ENCODE results near the gene GPR155. TPM values are rescaled to one million over a fixed set of nuclear protein-coding genes. Genes with fewer than 3 reads are reported as not detected.

The GPR155 gene
- total and polyA plus RNA-seq, 2 donors (not counting 1 experiment from before 2014, with no cell fraction given) = 4.2 to 17.6 TPM

DNA sequence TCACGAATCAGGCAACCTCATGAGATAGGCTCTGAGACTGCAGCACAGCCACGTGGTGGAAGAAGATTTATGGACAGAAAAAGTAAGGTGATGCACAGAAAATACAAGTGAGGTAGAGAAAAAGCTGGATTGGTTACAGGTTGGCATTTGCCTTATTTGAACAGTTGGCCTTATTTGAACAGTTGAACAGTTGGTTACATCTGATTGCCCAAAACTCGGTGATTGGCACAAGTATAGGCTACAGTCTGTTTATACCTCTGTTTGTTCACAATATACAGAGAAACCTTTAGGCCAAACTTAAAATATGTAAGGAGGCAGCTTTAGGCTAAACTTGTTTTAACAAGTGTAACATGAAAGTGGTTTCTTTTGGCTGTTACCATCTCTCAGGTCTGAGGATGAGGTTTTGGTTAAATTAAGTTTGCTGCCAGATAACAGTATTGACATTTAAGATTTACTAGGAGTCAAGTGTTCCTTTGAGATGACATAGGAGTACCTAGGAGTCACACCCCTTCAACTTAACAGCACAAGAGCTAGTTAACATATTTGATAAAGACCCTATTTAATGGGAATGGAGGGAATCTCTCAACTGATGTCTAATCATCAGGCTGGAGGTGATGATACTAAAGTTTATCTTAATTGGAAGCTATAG lies 16.5 kb upstream of the GPR155 start:
- H3K4me1 Mint-ChIP-seq = no peaks in the 10 kb centered on the region
- 96% methylated on average over 2 of the region's 3 CpGs for WGBS (ENCODE audit: insufficient coverage)
- H3K27me3 Mint-ChIP-seq = peaks cover 4% of the 10 kb centered on the region
- Histone ChIP-seq H3K79me2 (ENCODE audit: control insufficient read depth, insufficient read depth, low read length) (no peaks in the 10 kb centered on the region), H3K27me3 (replicated peaks in 1 of 4; ENCODE audit: control extremely low read depth in 1 of 4, control insufficient read depth in 3 of 4, insufficient read depth in 4 of 4, low read length in 3 of 4) (peaks cover 0 to 3% (median 0%) of the 10 kb centered on the region in 4 experiments), H3K9me3 (ENCODE audit: control extremely low read depth in 1 of 3, control insufficient read depth in 2 of 3, insufficient read depth in 1 of 3, low read length in 2 of 3) (peaks cover 0 to 16% (median 0%) of the 10 kb centered on the region in 3 donors), H3K27ac (ENCODE audit: low read length in 2 of 2) (no peak overlapping the region), H3K36me3 (replicated peaks in 1 of 2; ENCODE audit: control extremely low read depth in 1 of 2, control insufficient read depth in 1 of 2, extremely low read depth in 1 of 2, insufficient read depth in 2 of 2, low read length in 1 of 2) (no peaks in the 10 kb centered on the region), H3K9ac (ENCODE audit: low read length) (no peak overlapping the region), H4K20me1 (ENCODE audit: control insufficient read depth, insufficient read depth, low read length, poor library complexity, severe bottlenecking) (no peaks in the 10 kb centered on the region), H3K4me3 (ENCODE audit: control extremely low read depth in 1 of 5, extremely low read depth in 1 of 5, insufficient read depth in 1 of 5, low read depth in 2 of 5, low read length in 4 of 5) (no peak overlapping the region), H3K4me1 (ENCODE audit: control insufficient read depth in 2 of 2, insufficient read depth in 2 of 2, low read length in 2 of 2) (no peaks in the 10 kb centered on the region), H3K4me2 (replicated peaks; ENCODE audit: low read depth, low read length, poor library complexity, severe bottlenecking) (no peak overlapping the region), H2AFZ (ENCODE audit: insufficient read depth, low read depth, low read length, poor library complexity, severe bottlenecking) (no peak overlapping the region)
- CTCF ChIA-PET = interaction anchor here (1.8 to 3.5 kb wide), 2 partner anchors 11 to 40 kb away, joined by 5 to 16 read pairs; no protein-coding TSS in a partner anchor
- ATAC-seq (ENCODE audit: low read depth) (no peak), DNase-seq (no peak)
- intact Hi-C loops (cut with micrococcal nuclease) = no loop called here
- POLR2A ChIA-PET = interaction anchor here (0.6 to 0.9 kb wide), 2 partner anchors 9 to 40 kb away, joined by 3 to 10 read pairs; no protein-coding TSS in a partner anchor
- H3K4me3 Mint-ChIP-seq = no peak overlapping the region
- no peaks in the 10 kb centered on the region for H3K9me3 Mint-ChIP-seq (ENCODE audit: insufficient read depth)
- no peak for TF ChIP-seq EZH2 (IDR thresholded peaks at IDR 0.05; ENCODE audit: borderline replicate concordance, insufficient read depth, low read depth, low read length, poor library complexity, severe bottlenecking)
- TF ChIP-seq, protein P1, sequence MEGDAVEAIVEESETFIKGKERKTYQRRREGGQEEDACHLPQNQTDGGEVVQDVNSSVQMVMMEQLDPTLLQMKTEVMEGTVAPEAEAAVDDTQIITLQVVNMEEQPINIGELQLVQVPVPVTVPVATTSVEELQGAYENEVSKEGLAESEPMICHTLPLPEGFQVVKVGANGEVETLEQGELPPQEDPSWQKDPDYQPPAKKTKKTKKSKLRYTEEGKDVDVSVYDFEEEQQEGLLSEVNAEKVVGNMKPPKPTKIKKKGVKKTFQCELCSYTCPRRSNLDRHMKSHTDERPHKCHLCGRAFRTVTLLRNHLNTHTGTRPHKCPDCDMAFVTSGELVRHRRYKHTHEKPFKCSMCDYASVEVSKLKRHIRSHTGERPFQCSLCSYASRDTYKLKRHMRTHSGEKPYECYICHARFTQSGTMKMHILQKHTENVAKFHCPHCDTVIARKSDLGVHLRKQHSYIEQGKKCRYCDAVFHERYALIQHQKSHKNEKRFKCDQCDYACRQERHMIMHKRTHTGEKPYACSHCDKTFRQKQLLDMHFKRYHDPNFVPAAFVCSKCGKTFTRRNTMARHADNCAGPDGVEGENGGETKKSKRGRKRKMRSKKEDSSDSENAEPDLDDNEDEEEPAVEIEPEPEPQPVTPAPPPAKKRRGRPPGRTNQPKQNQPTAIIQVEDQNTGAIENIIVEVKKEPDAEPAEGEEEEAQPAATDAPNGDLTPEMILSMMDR (IDR thresholded peaks at IDR 0.05) = no peak
- no peak overlapping the region for H3K27ac Mint-ChIP-seq

DNA sequence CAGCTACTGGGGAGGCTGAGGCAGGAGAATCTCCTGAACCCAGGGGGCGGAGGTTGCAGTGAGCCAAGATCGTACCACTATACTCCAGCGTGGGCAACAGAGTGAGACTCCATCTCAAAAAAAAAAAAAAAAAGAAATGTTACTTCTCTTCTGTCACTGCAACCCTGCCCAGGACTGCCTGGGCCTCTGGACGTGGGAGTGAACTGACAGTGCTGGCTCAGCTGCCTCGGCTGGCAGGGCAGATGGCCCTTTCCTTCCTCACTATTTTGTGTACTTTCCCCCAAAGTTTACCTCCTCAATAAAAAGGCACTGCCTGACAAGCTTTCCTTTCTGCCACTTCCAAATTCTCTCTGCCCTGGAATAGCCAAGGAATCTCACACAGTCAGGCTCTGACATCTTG lies 12.5 kb upstream of the GPR155 start:
- no peak for TF ChIP-seq EZH2 (IDR thresholded peaks at IDR 0.05; ENCODE audit: borderline replicate concordance, insufficient read depth, low read depth, low read length, poor library complexity, severe bottlenecking)
- TF ChIP-seq, protein P1 (IDR thresholded peaks at IDR 0.05) = no peak
- CTCF ChIA-PET = no interaction called here
- Histone ChIP-seq H4K20me1 (ENCODE audit: control insufficient read depth, insufficient read depth, low read length, poor library complexity, severe bottlenecking) (no peaks in the 10 kb centered on the region), H3K27ac (ENCODE audit: low read length in 2 of 2) (no peak overlapping the region), H3K9ac (ENCODE audit: low read length) (no peak overlapping the region), H3K36me3 (replicated peaks in 1 of 2; ENCODE audit: control extremely low read depth in 1 of 2, control insufficient read depth in 1 of 2, extremely low read depth in 1 of 2, insufficient read depth in 2 of 2, low read length in 1 of 2) (no peaks in the 10 kb centered on the region), H3K27me3 (replicated peaks in 1 of 4; ENCODE audit: control extremely low read depth in 1 of 4, control insufficient read depth in 3 of 4, insufficient read depth in 4 of 4, low read length in 3 of 4) (peaks cover 0 to 3% (median 0%) of the 10 kb centered on the region in 4 experiments), H3K4me3 (ENCODE audit: control extremely low read depth in 1 of 5, extremely low read depth in 1 of 5, insufficient read depth in 1 of 5, low read depth in 2 of 5, low read length in 4 of 5) (no peak overlapping the region), H2AFZ (ENCODE audit: insufficient read depth, low read depth, low read length, poor library complexity, severe bottlenecking) (no peak overlapping the region), H3K9me3 (ENCODE audit: control extremely low read depth in 1 of 3, control insufficient read depth in 2 of 3, insufficient read depth in 1 of 3, low read length in 2 of 3) (no peaks in the 10 kb centered on the region), H3K4me1 (ENCODE audit: control insufficient read depth in 2 of 2, insufficient read depth in 2 of 2, low read length in 2 of 2) (peaks cover 2 to 3% of the 10 kb centered on the region in 2 donors), H3K79me2 (ENCODE audit: control insufficient read depth, insufficient read depth, low read length) (no peaks in the 10 kb centered on the region), H3K4me2 (replicated peaks; ENCODE audit: low read depth, low read length, poor library complexity, severe bottlenecking) (no peak overlapping the region)
- no peak overlapping the region for H3K4me3 Mint-ChIP-seq
- peaks cover 4% of the 10 kb centered on the region for H3K4me1 Mint-ChIP-seq
- POLR2A ChIA-PET = no interaction called here
- no peaks in the 10 kb centered on the region for H3K9me3 Mint-ChIP-seq (ENCODE audit: insufficient read depth)
- no peak for ATAC-seq (ENCODE audit: low read depth)
- no peak for DNase-seq
- intact Hi-C loops (cut with micrococcal nuclease) = loop anchor here (10.0 kb wide), 1 partner anchor 255 kb away; the partner anchor contains the start of gene OLA1
- peak overlapping the region; percentile 63 for H3K27ac Mint-ChIP-seq
- 76% methylated on average over 2 of the region's 5 CpGs for WGBS (ENCODE audit: insufficient coverage)
- peaks cover 4% of the 10 kb centered on the region for H3K27me3 Mint-ChIP-seq

All from B cell (primary cell).